Activated naive CD4-positive, alpha-beta T cell treated with anti-CD3 and anti-CD28 coated beads, Interleukin-2, amount 10 ng/mL, durations not matched to agents 7 days and 5 days (primary cell): ENCODE data around the gene DUX4.
A peak's percentile ranks its signal among the peaks of the same experiment; 100 is the strongest.
"Not testable (repeated sequence)": the region's sequence is repeated elsewhere in the genome, so short reads cannot be mapped to it uniquely, and the experiment has no call there.

Source experiments
- CTCF ChIA-PET: fragments of 350-600 bp; sonication (Branson Sonifier 250); formaldehyde crosslinking; loops from one replicate; lab custom pipeline; 2021; ENCODE audit warnings: antibody characterized with exemption; lab: Charles Lee
- DNase-seq: peaks from one replicate; pipeline ENCODE4 v3.0.0-alpha.2; 2020
- H3K27ac Mint-ChIP-seq: one replicate; pipeline ENCODE4 v1.8.0; 2021; ENCODE audit warnings: mild to moderate bottlenecking, moderate library complexity, mixed read lengths
- H3K27me3 Mint-ChIP-seq: one replicate; pipeline ENCODE4 v1.8.0; 2021; ENCODE audit warnings: mild to moderate bottlenecking, mixed read lengths
- H3K36me3 Mint-ChIP-seq: one replicate; pipeline ENCODE4 v1.8.0; 2021; ENCODE audit warnings: mixed read lengths
- H3K4me1 Mint-ChIP-seq: one replicate; pipeline ENCODE4 v1.8.0; 2021; ENCODE audit warnings: mixed read lengths
- H3K4me3 Mint-ChIP-seq: one replicate; pipeline ENCODE4 v1.8.0; 2021; ENCODE audit warnings: mild to moderate bottlenecking, moderate library complexity, mixed read lengths
- H3K9me3 Mint-ChIP-seq: one replicate; pipeline ENCODE4 v1.8.0; 2021; ENCODE audit warnings: mixed read lengths

The DUX4 gene

DNA sequence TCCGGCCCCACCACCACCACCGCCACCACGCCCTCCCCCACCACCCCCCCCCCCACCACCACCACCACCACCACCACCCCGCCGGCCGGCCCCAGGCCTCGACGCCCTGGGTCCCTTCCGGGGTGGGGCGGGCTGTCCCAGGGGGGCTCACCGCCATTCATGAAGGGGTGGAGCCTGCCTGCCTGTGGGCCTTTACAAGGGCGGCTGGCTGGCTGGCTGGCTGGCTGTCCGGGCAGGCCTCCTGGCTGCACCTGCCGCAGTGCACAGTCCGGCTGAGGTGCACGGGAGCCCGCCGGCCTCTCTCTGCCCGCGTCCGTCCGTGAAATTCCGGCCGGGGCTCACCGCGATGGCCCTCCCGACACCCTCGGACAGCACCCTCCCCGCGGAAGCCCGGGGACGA is at the start of gene DUX4:
Gene DUX4 (plus strand): TSS at position 347 of the 400 bp plus-strand sequence. CDS start 0 bp downstream, at position 347.
- H3K27me3 Mint-ChIP-seq, H3K36me3 Mint-ChIP-seq, H3K9me3 Mint-ChIP-seq, H3K4me1 Mint-ChIP-seq, CTCF ChIA-PET, H3K27ac Mint-ChIP-seq, H3K4me3 Mint-ChIP-seq, DNase-seq: not testable (repeated sequence)

DNA sequence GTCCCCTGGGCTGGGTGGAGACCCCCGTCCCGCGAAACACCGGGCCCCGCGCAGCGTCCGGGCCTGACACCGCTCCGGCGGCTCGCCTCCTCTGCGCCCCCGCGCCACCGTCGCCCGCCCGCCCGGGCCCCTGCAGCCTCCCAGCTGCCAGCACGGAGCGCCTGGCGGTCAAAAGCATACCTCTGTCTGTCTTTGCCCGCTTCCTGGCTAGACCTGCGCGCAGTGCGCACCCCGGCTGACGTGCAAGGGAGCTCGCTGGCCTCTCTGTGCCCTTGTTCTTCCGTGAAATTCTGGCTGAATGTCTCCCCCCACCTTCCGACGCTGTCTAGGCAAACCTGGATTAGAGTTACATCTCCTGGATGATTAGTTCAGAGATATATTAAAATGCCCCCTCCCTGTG is 1.9 kb downstream of the DUX4 start:
- H3K36me3 Mint-ChIP-seq, H3K27me3 Mint-ChIP-seq, CTCF ChIA-PET, DNase-seq, H3K4me3 Mint-ChIP-seq, H3K9me3 Mint-ChIP-seq, H3K4me1 Mint-ChIP-seq, H3K27ac Mint-ChIP-seq: not testable (repeated sequence)

DNA sequence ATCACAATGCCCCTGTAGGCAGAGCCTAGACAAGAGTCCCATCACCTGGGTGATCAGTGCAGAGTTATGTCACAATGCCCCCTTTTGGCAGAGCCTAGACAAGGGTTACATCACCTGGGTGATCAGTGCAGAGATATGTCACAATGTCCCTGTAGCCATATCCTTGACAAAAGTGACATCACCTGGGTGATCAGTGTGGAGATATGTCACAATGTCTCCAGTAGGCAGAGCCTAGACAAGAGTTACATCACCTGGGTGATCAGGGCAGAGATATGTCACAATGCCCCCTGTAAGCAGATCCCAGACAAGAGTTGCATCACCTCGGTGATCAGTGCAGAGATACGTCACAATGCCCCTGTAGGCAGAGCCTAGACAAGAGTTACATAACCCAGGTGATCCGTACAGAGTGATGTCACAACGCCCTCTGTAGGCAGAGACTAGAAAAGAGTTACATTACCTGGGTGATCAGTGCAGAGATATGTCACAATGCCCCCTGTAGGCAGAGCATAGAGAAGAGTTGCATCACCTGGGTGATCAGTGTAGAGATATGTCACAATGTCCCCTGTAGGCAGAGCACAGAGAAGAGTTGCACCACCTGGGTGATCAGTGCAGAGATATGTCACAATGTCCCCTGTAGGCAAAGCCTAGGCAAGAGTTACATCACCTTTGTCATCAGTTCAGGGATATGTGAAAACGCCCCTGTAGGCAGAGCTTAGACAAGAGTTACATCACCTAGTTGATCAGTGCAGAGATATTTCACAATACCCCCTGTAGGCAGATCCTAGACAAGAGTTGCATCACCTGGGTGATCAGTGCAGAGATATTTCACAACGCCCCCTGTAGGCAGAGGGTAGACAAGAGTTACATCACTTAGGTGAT is 4.4 kb downstream of the DUX4 start:
- CTCF ChIA-PET, H3K4me1 Mint-ChIP-seq, H3K36me3 Mint-ChIP-seq, H3K27me3 Mint-ChIP-seq, H3K9me3 Mint-ChIP-seq, H3K27ac Mint-ChIP-seq, H3K4me3 Mint-ChIP-seq: not testable (repeated sequence)
- DNase-seq = peak; percentile 20

DNA sequence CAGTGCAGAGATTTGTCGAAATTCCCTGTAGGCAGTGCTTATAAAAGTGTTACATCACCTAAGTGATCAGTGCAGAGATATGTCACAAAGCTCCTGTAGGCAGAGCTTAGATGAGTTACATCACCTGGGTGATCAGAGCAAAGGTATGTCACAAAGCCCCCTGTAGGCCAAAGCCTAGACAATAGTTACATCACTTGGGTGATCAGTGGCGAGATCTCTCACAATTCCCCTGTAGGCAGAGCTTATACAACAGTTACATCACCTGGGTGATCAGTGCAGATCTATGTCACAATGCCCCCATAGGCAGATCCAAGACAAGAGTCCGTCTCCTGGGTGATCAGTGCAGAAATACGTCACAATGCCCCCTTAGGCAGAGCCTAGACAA is 5.0 kb downstream of the DUX4 start:
- H3K27ac Mint-ChIP-seq, H3K36me3 Mint-ChIP-seq, H3K9me3 Mint-ChIP-seq, H3K27me3 Mint-ChIP-seq, H3K4me1 Mint-ChIP-seq, DNase-seq, CTCF ChIA-PET, H3K4me3 Mint-ChIP-seq: not testable (repeated sequence)

DNA sequence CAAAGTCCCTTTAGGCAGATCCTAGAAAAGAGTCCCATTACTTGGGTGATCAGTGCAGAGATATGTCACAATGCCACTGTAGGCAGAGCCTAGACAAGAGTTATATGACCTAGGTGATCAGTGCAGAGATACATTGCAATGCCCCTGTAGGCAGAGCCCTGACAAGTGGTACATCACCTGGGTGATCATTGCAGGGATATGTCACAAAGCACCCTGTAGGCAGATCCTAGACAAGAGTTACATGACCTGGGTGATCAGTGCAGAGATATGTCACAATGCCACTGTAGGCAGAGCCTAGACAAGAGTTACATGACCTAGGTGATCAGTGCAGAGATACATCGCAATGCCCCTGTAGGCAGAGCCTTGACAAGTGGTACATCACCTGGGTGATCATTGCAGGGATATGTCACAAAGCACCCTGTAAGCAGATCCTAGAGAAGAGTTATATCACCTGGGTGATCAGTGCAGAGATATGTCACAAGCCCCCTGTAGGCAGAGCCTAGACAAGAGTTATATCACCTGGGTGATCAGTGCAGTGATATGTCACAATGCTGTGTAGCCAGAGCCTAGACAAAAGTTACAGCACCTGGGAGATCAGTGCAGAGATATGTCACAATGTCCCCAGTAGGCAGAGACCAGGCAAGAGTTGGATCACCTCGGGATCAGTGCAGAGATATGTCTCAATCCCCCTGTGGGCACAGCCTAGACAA is 5.6 kb downstream of the DUX4 start:
- peak; percentile 5 for DNase-seq
- H3K36me3 Mint-ChIP-seq, CTCF ChIA-PET, H3K4me3 Mint-ChIP-seq, H3K9me3 Mint-ChIP-seq, H3K4me1 Mint-ChIP-seq, H3K27ac Mint-ChIP-seq, H3K27me3 Mint-ChIP-seq: not testable (repeated sequence)

DNA sequence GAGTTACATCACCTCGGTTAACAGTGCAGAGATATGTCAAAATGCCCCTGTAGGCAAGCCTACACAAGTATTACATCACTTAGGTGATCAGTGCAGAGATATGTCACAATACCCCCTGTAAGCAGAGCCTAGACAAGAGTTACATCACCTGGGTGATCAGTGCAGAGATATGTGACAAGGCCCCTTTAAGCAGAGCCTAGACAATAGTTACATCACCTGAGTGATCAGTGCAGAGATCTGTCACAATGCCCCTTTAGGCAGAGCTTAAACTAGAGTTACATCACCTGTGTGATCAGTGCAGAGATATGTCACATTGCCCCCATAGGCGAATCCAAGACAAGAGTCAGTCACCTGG is 6.1 kb downstream of the DUX4 start:
- H3K27ac Mint-ChIP-seq, CTCF ChIA-PET, H3K27me3 Mint-ChIP-seq, H3K9me3 Mint-ChIP-seq, DNase-seq, H3K36me3 Mint-ChIP-seq, H3K4me1 Mint-ChIP-seq, H3K4me3 Mint-ChIP-seq: not testable (repeated sequence)

DNA sequence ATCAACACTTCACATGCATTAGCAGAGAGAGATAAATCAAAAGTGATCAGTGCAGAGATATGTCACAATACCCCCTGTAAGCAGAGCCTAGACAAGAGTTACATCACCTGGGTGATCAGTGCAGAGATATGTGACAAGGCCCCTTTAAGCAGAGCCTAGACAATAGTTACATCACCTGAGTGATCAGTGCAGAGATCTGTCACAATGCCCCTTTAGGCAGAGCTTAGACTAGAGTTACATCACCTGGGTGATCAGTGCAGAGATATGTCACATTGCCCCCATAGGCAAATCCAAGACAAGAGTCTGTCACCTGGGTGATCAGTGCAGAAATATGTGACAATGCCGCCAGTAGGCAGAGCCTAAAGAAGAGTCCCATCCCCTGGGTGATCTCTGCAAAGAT is 7.4 kb downstream of the DUX4 start:
- H3K9me3 Mint-ChIP-seq, H3K4me3 Mint-ChIP-seq, H3K27me3 Mint-ChIP-seq, DNase-seq, H3K36me3 Mint-ChIP-seq, CTCF ChIA-PET, H3K27ac Mint-ChIP-seq, H3K4me1 Mint-ChIP-seq: not testable (repeated sequence)

DNA sequence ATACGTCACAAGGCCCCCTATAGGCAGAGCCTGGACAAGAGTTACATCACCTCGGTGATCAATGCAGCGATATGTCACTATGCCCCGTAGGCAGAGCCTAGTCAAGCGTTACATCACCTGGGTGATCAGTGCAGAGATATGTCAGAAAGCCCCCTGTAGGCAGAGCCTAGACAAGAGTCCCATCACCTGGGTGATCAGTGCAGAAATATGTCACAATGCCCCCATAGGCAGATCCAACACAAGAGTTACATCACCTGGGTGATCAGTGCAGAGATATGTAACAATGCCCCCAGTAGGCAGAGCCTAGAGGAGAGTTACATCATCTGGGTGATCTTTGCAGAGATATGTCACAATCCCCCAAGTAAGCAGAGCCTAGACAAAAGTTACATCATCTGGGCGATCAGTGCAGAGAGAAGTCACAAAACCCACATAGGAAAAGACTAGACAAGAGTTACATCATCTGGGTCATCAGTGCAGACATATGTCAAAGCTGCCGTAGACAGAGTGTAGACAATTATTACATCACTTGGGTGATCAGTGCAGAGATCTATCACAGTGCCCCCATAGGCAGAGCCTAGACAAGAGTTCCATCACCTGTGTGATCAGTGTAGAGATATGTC is 8.0 kb downstream of the DUX4 start:
- H3K9me3 Mint-ChIP-seq = not testable (repeated sequence)

DNA sequence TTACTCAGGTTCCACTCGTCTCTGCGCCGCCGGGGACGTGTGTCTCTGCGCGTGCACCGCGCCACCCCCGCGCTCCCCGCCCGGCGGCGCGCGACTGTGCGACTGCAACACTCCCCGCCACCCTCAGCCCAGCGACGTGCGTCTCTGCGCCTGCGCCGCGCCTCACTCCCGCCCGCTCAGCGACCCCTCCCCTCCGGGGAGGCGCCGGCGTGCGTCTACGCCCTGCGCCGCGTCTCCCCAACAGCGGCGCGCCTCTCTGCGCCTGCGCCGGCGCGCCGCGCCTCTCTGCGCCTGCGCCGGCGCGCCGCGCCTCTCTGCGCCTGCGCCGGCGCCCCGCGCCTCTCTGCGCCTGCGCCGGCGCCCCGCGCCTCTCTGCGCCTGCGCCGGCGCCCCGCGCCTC is 29.9 kb downstream of the DUX4 start:
- H3K27me3 Mint-ChIP-seq, H3K9me3 Mint-ChIP-seq, H3K4me1 Mint-ChIP-seq, CTCF ChIA-PET, H3K27ac Mint-ChIP-seq, H3K36me3 Mint-ChIP-seq, H3K4me3 Mint-ChIP-seq: not testable (repeated sequence)
- DNase-seq = peak; percentile 3

More for the DNA sequence above, 8.0 kb downstream of the DUX4 start:
- H3K4me3 Mint-ChIP-seq, H3K27me3 Mint-ChIP-seq, H3K4me1 Mint-ChIP-seq, H3K36me3 Mint-ChIP-seq, CTCF ChIA-PET, H3K27ac Mint-ChIP-seq: not testable (repeated sequence)
- DNase-seq = peak; percentile 19
